Thoracic aorta (tissue), 2 donors: ENCODE measurements around the gene PLA2G4B. TPM values are rescaled to one million over a fixed set of nuclear protein-coding genes. Genes with fewer than 3 reads are reported as not detected.

Experiments used
- ATAC-seq: fragments of 150-250 bp; one replicate; pipeline ENCODE4 v1.8.0; 2017; ENCODE audit warnings: low read depth; ENCODE audit not compliant: insufficient number of reproducible peaks, low FRiP score
- DNase-seq: peaks from one replicate; pipeline ENCODE4 v3.0.0-alpha.2; 2020; ENCODE audit warnings: low spot score
- H3K27ac ChIP-seq, 2 donors: fragments of 200-600 bp; sonication (generic); 1 replicate in 1 of 2; 2 replicates in 1 of 2; pipeline ENCODE4 v1.5.1; 2016; ENCODE audit warnings: mild to moderate bottlenecking in 2 of 2, moderate library complexity in 2 of 2
- H3K27me3 ChIP-seq: fragments of 200-600 bp; sonication (generic); replicated peaks from 2 replicates; pipeline ENCODE4 v1.6.0; 2016; ENCODE audit warnings: mild to moderate bottlenecking; ENCODE audit not compliant: insufficient read depth
- H3K36me3 ChIP-seq: fragments of 200-600 bp; sonication (generic); one replicate; pipeline ENCODE4 v1.5.1; 2016
- H3K4me1 ChIP-seq, 2 donors: fragments of 200-600 bp; sonication (generic); 1 replicate in 1 of 2; 2 replicates in 1 of 2; pipeline versions ENCODE4 v1.5.1 to v1.6.0; 2016; ENCODE audit warnings: low read depth in 2 of 2, mild to moderate bottlenecking in 1 of 2; ENCODE audit not compliant: control insufficient read depth in 1 of 2
- H3K4me3 ChIP-seq: fragments of 200-600 bp; sonication (generic); 2 replicates; pipeline ENCODE4 v1.5.1; 2016; ENCODE audit warnings: mild to moderate bottlenecking
- H3K9me3 ChIP-seq: fragments of 200-600 bp; sonication (generic); 2 replicates; pipeline ENCODE4 v1.5.1; 2016
- CTCF ChIP-seq: fragments of 200-600 bp; sonication (generic); IDR thresholded peaks from one replicate; pipeline ENCODE4 v1.5.1; 2019; ENCODE audit warnings: antibody characterized with exemption
- total RNA-seq, 2 donors: library from RNA; depleted of rRNA; stranded (reverse); fragments of >200 nt; gene quantifications; one replicate each; pipeline versions ENCODE4 v1.1.0 to v1.2.3, GENCODE V29; 2016

Gene PLA2G4B
- total RNA-seq, 2 donors from 2014 or later: 1.9 to 4.0 TPM

GRCh38 chr15:41801185-41801584 lies 37.5 kb upstream of the PLA2G4B start:
- no peaks in the 10 kb centered on the region for H3K36me3 ChIP-seq
- no peak overlapping the region for H3K4me3 ChIP-seq
- DNase-seq (no peak), ATAC-seq (no peak)
- no peaks in the 10 kb centered on the region for H3K9me3 ChIP-seq
- no peak overlapping the region for H3K27ac ChIP-seq
- H3K27me3 ChIP-seq: no peaks in the 10 kb centered on the region
- peaks cover 10 to 33% of the 10 kb centered on the region in 2 donors for H3K4me1 ChIP-seq
- TF ChIP-seq CTCF: no peak

- no peak for ATAC-seq
- peaks cover 3 to 25% of the 10 kb centered on the region in 2 donors for H3K4me1 ChIP-seq
- no peak for DNase-seq
- H3K9me3 ChIP-seq: no peaks in the 10 kb centered on the region
- no peak for TF ChIP-seq CTCF
- no peaks in the 10 kb centered on the region for H3K36me3 ChIP-seq
- H3K4me3 ChIP-seq: no peak overlapping the region
- H3K27me3 ChIP-seq: no peaks in the 10 kb centered on the region
- no peak overlapping the region for H3K27ac ChIP-seq
These were observed 36.7 kb upstream of the PLA2G4B start for GRCh38 chr15:41801850-41802455.

- no peak overlapping the region for H3K4me3 ChIP-seq
- no peak for DNase-seq
- no peaks in the 10 kb centered on the region for H3K27me3 ChIP-seq
- H3K27ac ChIP-seq: peak overlapping the region; percentile 45 to 58
- peaks cover 0 to 20% of the 10 kb centered on the region in 2 donors for H3K4me1 ChIP-seq
- H3K9me3 ChIP-seq: no peaks in the 10 kb centered on the region
- no peak for ATAC-seq
- H3K36me3 ChIP-seq: no peaks in the 10 kb centered on the region
- TF ChIP-seq CTCF: no peak
These were observed 34.3 kb upstream of the PLA2G4B start for GRCh38 chr15:41804361-41804760.

GRCh38 chr15:41804916-41805666 lies 33.6 kb upstream of the PLA2G4B start:
- ATAC-seq: no peak
- no peak for DNase-seq
- TF ChIP-seq CTCF: no peak
- Histone ChIP-seq H3K27me3 (no peaks in the 10 kb centered on the region), H3K9me3 (no peaks in the 10 kb centered on the region), H3K27ac (peak overlapping the region; percentile 45 to 58), H3K4me3 (no peak overlapping the region), H3K4me1 (peaks cover 0 to 20% of the 10 kb centered on the region in 2 donors), H3K36me3 (no peaks in the 10 kb centered on the region)

GRCh38 chr15:41805711-41806110 lies 32.9 kb upstream of the PLA2G4B start:
- no peaks in the 10 kb centered on the region for H3K27me3 ChIP-seq
- H3K4me3 ChIP-seq: no peak overlapping the region
- H3K27ac ChIP-seq: peak overlapping the region in 1 of 2 donors; percentile 58
- DNase-seq (no peak), ATAC-seq (no peak)
- peaks cover 0 to 20% of the 10 kb centered on the region in 2 donors for H3K4me1 ChIP-seq
- H3K36me3 ChIP-seq: no peaks in the 10 kb centered on the region
- H3K9me3 ChIP-seq: no peaks in the 10 kb centered on the region
- TF ChIP-seq CTCF: no peak
